B cell (primary cell): ENCODE measurements around the gene GNB5. TPM values are rescaled to one million over a fixed set of nuclear protein-coding genes. Genes with fewer than 3 reads are reported as not detected.

Experiments
- ATAC-seq: fragments of 200-7000 bp; cut with Tn5 transposase; one replicate; pipeline ENCODE4 v1.10.0; 2021; ENCODE audit warnings: low read depth, mild to moderate bottlenecking, moderate number of reproducible peaks, moderate library complexity
- CTCF ChIA-PET: fragments of 350-600 bp; sonication (Branson Sonifier 250); formaldehyde crosslinking; loops from one replicate; lab custom pipeline; 2021; ENCODE audit warnings: antibody characterized with exemption, inconsistent platforms; lab: Charles Lee
- POLR2A ChIA-PET: fragments of 350-600 bp; sonication (Branson Sonifier 250); formaldehyde crosslinking; loops from one replicate; lab custom pipeline; 2021; ENCODE audit warnings: antibody characterized with exemption; lab: Charles Lee
- DNase-seq: peaks from one replicate; pipeline ENCODE4 v3.0.0; 2013
- H2AFZ ChIP-seq: 2 replicates; pipeline ENCODE4 v1.6.1; 2012; ENCODE audit warnings: mild to moderate bottlenecking, low read depth, low read length; ENCODE audit not compliant: insufficient read depth, poor library complexity, severe bottlenecking
- H3K27ac ChIP-seq, 2 donors: 1 replicate in 1 of 2; 2 replicates in 1 of 2; pipeline ENCODE4 v1.5.1; 2012 to 2013; ENCODE audit warnings: low read length in 2 of 2, mild to moderate bottlenecking in 2 of 2, moderate library complexity in 1 of 2
- H3K27me3 ChIP-seq, 4 experiments: fragments of 200-600 bp in 1 of 4; sonication (generic) in 1 of 4; replicated peaks in 1 of 4; 1 replicate in 2 of 4; 2 replicates in 2 of 4; pipeline versions ENCODE4 v1.6.1 to v1.7.0; 2013 to 2016; ENCODE audit warnings: low read length in 3 of 4, mild to moderate bottlenecking in 2 of 4, mixed read lengths in 1 of 4, moderate library complexity in 1 of 4; ENCODE audit not compliant: insufficient read depth in 4 of 4, control insufficient read depth in 3 of 4; ENCODE audit errors: control extremely low read depth in 1 of 4
- H3K36me3 ChIP-seq, 2 experiments: replicated peaks in 1 of 2; 1 replicate in 1 of 2; 2 replicates in 1 of 2; pipeline versions ENCODE4 v1.6.1 to v1.7.1; 2013; ENCODE audit warnings: low read length in 1 of 2; ENCODE audit not compliant: insufficient read depth in 2 of 2, control insufficient read depth in 1 of 2; ENCODE audit errors: control extremely low read depth in 1 of 2, extremely low read depth in 1 of 2
- H3K4me1 ChIP-seq, 2 donors: fragments of 200-600 bp in 1 of 2; sonication (generic) in 1 of 2; 1 replicate in 1 of 2; 2 replicates in 1 of 2; pipeline versions ENCODE4 v1.5.1 to v1.6.1; 2013 to 2017; ENCODE audit warnings: low read length in 2 of 2; ENCODE audit not compliant: control insufficient read depth in 2 of 2, insufficient read depth in 2 of 2
- H3K4me2 ChIP-seq: replicated peaks from 2 replicates; pipeline ENCODE3; 2012; ENCODE audit warnings: mild to moderate bottlenecking, low read depth, low read length; ENCODE audit not compliant: poor library complexity, severe bottlenecking
- H3K4me3 ChIP-seq, 5 experiments: fragments of 200-600 bp in 1 of 5; sonication (generic) in 1 of 5; 1 replicate in 3 of 5; 2 replicates in 2 of 5; pipeline versions ENCODE4 v1.5.1 to v1.7.0; 2011 to 2016; ENCODE audit warnings: low read length in 4 of 5, mild to moderate bottlenecking in 4 of 5, low read depth in 2 of 5, control low read depth in 1 of 5, moderate library complexity in 1 of 5; ENCODE audit not compliant: insufficient read depth in 1 of 5; ENCODE audit errors: control extremely low read depth in 1 of 5, extremely low read depth in 1 of 5
- H3K79me2 ChIP-seq: fragments of 200-600 bp; sonication (generic); one replicate; pipeline ENCODE4 v1.6.0; 2016; ENCODE audit warnings: low read length; ENCODE audit not compliant: control insufficient read depth, insufficient read depth
- H3K9ac ChIP-seq: fragments of 200-600 bp; sonication (generic); 2 replicates; pipeline ENCODE4 v1.6.1; 2017; ENCODE audit warnings: mild to moderate bottlenecking, low read length, moderate library complexity
- H3K9me3 ChIP-seq, 3 donors: one replicate each; pipeline versions ENCODE4 v1.6.1 to v1.7.1; 2013; ENCODE audit warnings: low read length in 2 of 3; ENCODE audit not compliant: control insufficient read depth in 2 of 3, insufficient read depth in 1 of 3; ENCODE audit errors: control extremely low read depth in 1 of 3
- H4K20me1 ChIP-seq: 2 replicates; pipeline ENCODE4 v1.6.0; 2012; ENCODE audit warnings: mild to moderate bottlenecking, low read length; ENCODE audit not compliant: insufficient read depth, control insufficient read depth, poor library complexity, severe bottlenecking
- H3K27ac Mint-ChIP-seq: one replicate; pipeline ENCODE4 v1.8.0; 2021; ENCODE audit warnings: mixed read lengths
- H3K27me3 Mint-ChIP-seq: one replicate; pipeline ENCODE4 v1.8.0; 2021; ENCODE audit warnings: mixed read lengths
- H3K4me1 Mint-ChIP-seq: one replicate; pipeline ENCODE4 v1.8.0; 2021; ENCODE audit warnings: mixed read lengths
- H3K4me3 Mint-ChIP-seq: one replicate; pipeline ENCODE4 v1.8.0; 2021; ENCODE audit warnings: mixed read lengths
- H3K9me3 Mint-ChIP-seq: one replicate; pipeline ENCODE4 v1.8.0; 2022; ENCODE audit warnings: mixed read lengths; ENCODE audit not compliant: insufficient read depth
- CTCF ChIP-seq: fragments of 200-600 bp; IDR thresholded peaks from one replicate; pipeline ENCODE4 v1.8.0; 2022; ENCODE audit warnings: antibody characterized with exemption, mild to moderate bottlenecking
- EZH2 ChIP-seq: IDR thresholded peaks from 2 replicates; pipeline ENCODE4 v1.6.1; 2012; ENCODE audit warnings: borderline replicate concordance, low read depth, mild to moderate bottlenecking, moderate library complexity, low read length; ENCODE audit not compliant: insufficient read depth, poor library complexity, severe bottlenecking
- WGBS: methylation state at CpG from one replicate; pipeline ENCODE4 v1.1.5; 2013; ENCODE audit warnings: missing lambda C conversion rate; ENCODE audit not compliant: insufficient coverage; 5-methylcytosine and 5-hydroxymethylcytosine counted together
- intact Hi-C: fragments of 100-400 bp; cut with micrococcal nuclease; formaldehyde crosslinking; loops from one replicate; pipeline ENCODE4 v1.10.0; 2022
- polyA plus RNA-seq: library from polyadenylated mRNA; depleted of rRNA; stranded (reverse); fragments of >200 nt; gene quantifications from 2 replicates; pipeline ENCODE4 v1.2.3, GENCODE V29; 2012
- total RNA-seq, 2 donors: library from RNA; stranded (reverse); fragments of 120-200 nt in 1 of 2; gene quantifications; 1 replicate in 1 of 2; 2 replicates in 1 of 2; pipeline versions ENCODE4 v1.2.3 to v1.2.4, GENCODE V29; 2013 to 2022

Gene GNB5
- total and polyA plus RNA-seq, 2 donors (not counting 1 experiment from before 2014, with no cell fraction given) = 58.5 to 142 TPM

GRCh38 chr15:52224211-52224610 lies 33.0 kb upstream of the GNB5 start:
- ATAC-seq (no peak), DNase-seq (no peak)
- Histone ChIP-seq H3K27ac (peak overlapping the region in 1 of 2 donors; percentile 23), H3K4me3 (no peak overlapping the region), H3K4me1 (peaks cover 46 to 81% of the 10 kb centered on the region in 2 donors), H3K79me2 (peaks cover 18% of the 10 kb centered on the region), H4K20me1 (no peaks in the 10 kb centered on the region), H3K27me3 (no peaks in the 10 kb centered on the region), H3K36me3 (no peaks in the 10 kb centered on the region), H3K9me3 (no peaks in the 10 kb centered on the region), H2AFZ (no peak overlapping the region), H3K9ac (no peak overlapping the region), H3K4me2 (peak overlapping the region; percentile 12)
- peak overlapping the region; percentile 76 for H3K27ac Mint-ChIP-seq
- POLR2A ChIA-PET = no interaction called here
- intact Hi-C loops = no loop called here
- CTCF ChIA-PET = interaction anchor here (0.9 to 24.5 kb wide), 8 partner anchors 9 to 45 kb away, joined by 3 to 512 read pairs (median 12); no protein-coding TSS in a partner anchor
- H3K4me1 Mint-ChIP-seq = peaks cover 71% of the 10 kb centered on the region
- no CpG with 5 or more reads among the region's 4 CpGs for WGBS
- peak overlapping the region; percentile 30 for H3K4me3 Mint-ChIP-seq
- no peaks in the 10 kb centered on the region for H3K9me3 Mint-ChIP-seq
- H3K27me3 Mint-ChIP-seq = no peaks in the 10 kb centered on the region
- TF ChIP-seq EZH2 (no peak), CTCF (no peak)

GRCh38 chr15:52221730-52222129 lies 30.5 kb upstream of the GNB5 start:
- Mint-ChIP-seq H3K9me3 (no peaks in the 10 kb centered on the region), H3K4me3 (peak overlapping the region; percentile 91), H3K27ac (peak overlapping the region; percentile 97), H3K27me3 (no peaks in the 10 kb centered on the region), H3K4me1 (peaks cover 70% of the 10 kb centered on the region)
- ChIA-PET CTCF (interaction anchor here (1.1 to 24.5 kb wide), 4 partner anchors 13 to 57 kb away, joined by 3 to 512 read pairs (median 56); no protein-coding TSS in a partner anchor), POLR2A (interaction anchor here (1.0 to 2.2 kb wide), 5 partner anchors 9 to 43 kb away, joined by 3 to 9 read pairs (median 4); no protein-coding TSS in a partner anchor)
- Histone ChIP-seq H3K27ac (peak overlapping the region; percentile 90 to 92), H3K9me3 (no peaks in the 10 kb centered on the region), H3K9ac (peak overlapping the region; percentile 69), H3K4me1 (peaks cover 33 to 64% of the 10 kb centered on the region in 2 donors), H4K20me1 (no peaks in the 10 kb centered on the region), H3K79me2 (peaks cover 18% of the 10 kb centered on the region), H3K27me3 (no peaks in the 10 kb centered on the region), H3K4me2 (peak overlapping the region; percentile 75), H3K4me3 (peak overlapping the region; percentile 49 to 63 (median 59)), H2AFZ (peak overlapping the region; percentile 49), H3K36me3 (no peaks in the 10 kb centered on the region)
- WGBS = no CpG with 5 or more reads among the region's 5 CpGs
- intact Hi-C loops = loop anchor here (2.0 kb wide), 1 partner anchor 13 kb away; no protein-coding TSS in a partner anchor
- DNase-seq (peak; percentile 54), ATAC-seq (peak; percentile 29)
- TF ChIP-seq CTCF (no peak), EZH2 (no peak)
